K562 treated with DMSO at 1 percent for 4 hours (cell line): ENCODE results near the gene DHDDS. TPM values are rescaled to one million over a fixed set of nuclear protein-coding genes. Genes with fewer than 3 reads are reported as not detected.

Source experiments
- total RNA-seq: library from RNA; unstranded; fragments of 300-600 nt; gene quantifications from 2 replicates; pipeline ENCODE4 v1.2.3, GENCODE V29; 2022; ENCODE audit not compliant: insufficient read depth

Gene DHDDS, protein sequence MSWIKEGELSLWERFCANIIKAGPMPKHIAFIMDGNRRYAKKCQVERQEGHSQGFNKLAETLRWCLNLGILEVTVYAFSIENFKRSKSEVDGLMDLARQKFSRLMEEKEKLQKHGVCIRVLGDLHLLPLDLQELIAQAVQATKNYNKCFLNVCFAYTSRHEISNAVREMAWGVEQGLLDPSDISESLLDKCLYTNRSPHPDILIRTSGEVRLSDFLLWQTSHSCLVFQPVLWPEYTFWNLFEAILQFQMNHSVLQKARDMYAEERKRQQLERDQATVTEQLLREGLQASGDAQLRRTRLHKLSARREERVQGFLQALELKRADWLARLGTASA
- total RNA-seq, result 26.2 and 31.0 TPM in 2 replicates

DNA sequence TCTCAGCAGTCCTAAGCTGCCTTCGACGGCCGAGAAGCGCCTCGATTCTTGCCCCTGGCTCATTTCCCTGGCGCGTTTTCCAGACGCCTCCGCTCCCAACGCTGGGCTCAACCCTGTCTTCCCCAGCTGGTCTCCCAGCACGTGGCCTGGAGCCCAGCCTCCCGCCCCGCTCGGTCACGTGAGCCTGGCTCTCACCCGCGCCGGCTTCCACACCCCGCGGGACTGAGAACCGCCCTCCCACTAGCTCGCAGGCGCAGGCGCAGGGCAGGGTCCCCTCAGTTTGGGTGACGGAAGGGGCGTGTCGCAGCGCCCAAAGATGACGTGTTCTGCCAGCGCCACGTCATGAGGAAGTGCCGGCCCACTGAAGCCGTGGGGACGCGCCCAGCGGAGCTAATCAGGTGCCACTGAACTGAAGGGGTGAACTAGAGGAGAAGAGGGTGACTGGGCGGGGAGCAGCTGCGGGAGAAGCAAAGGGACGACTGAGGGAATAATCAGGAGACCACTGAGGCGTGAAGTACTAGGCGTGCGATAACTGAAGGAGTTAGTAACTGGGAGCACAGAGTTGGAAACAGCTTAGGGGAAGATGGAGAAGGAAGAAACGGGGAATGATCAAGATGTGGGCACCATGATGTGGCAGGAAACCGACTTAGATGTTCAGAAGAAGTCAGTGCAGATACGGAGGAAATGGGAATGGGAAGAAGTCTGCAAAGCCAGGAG is at the start of gene DHDDS:
Gene DHDDS, plus strand, starts transcription at position 343 of the 717 bp plus-strand sequence. CDS start 625 bp downstream, outside the sequence.

DNA sequence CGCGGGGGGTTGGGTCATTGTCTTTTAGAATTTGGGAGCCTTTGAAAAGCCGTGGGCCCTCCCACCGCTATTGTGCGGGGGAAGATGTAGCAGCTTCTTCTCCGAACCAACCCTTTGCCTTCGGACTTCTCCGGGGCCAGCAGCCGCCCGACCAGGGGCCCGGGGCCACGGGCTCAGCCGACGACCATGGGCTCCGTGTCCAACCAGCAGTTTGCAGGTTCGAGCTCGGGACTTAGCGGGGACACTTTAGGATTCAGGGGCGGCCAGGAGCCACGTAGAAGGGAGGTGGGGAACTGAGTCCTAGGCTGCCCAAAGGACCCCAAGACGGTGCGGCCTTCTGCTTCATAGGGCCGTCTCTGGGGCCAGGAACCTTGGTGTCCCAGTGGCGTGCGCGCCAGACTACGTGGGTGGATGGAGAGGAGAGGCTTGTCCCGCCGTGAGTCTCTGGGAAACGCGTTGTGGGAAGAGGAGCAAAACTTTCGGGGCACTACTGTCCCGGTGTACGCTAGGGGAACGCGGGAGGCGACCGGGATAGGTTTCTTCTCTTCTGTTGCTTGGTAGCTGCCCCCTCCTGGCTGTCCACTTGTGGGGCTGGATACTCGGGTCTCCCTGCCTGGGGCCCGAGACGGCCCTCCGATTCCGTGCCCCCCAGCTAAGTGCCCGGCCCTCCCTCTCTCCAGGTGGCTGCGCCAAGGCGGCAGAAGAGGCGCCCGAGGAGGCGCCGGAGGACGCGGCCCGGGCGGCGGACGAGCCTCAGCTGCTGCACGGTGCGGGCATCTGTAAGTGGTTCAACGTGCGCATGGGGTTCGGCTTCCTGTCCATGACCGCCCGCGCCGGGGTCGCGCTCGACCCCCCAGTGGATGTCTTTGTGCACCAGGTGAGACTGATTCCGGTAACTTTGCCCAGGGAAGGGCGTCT is 21.2 kb upstream of the DHDDS start, which contains the start of gene LIN28A:
Gene LIN28A, plus strand, starts transcription at position 112 of the 918 bp plus-strand sequence. Its CDS starts 75 bp downstream, at position 187.

DNA sequence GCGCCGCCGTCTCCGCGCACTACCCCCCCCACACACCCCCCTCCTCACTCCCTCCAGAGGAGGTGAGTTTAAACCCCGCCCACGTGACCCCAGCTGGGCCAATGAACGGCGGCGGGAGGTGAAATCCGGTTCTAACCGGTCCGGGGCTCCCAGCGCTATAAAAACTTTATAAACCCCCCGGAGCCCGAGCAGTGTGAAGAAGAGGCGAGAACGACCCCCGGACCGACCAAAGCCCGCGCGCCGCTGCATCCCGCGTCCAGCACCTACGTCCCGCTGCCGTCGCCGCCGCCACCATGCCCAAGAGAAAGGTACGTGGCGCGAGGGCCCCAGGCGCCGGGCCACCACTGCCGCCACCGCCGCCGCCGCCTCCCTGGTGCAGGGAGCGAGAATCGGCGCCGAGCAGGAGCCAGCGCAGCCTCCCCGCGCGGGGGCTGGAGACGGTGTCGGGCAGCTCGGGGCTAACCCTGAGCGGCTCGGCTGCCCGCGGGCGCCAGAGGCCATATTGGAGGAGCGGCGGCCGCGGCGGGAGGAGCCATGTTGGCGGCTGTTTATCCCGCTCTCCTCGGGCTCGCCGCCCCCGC is 40.3 kb downstream of the DHDDS start, which contains the start of gene HMGN2:
Gene HMGN2, plus strand, starts transcription at position 121 of the 581 bp plus-strand sequence. Its CDS starts 173 bp downstream, at position 294.

Other genes starting within 250 kb of the DHDDS start
- gene CATSPER4, start 241.7 kb upstream of the DHDDS start, total RNA-seq, result not detected in 2 replicates
- 49.6 and 66.7 TPM in 2 replicates for gene CEP85, start 198.1 kb upstream of the DHDDS start, total RNA-seq
- 136 and 157 TPM in 2 replicates for gene SH3BGRL3, start 152.2 kb upstream of the DHDDS start, total RNA-seq
- 17.6 and 19.6 TPM in 2 replicates for gene UBXN11, start 125.7 kb upstream of the DHDDS start, total RNA-seq
- gene CD52, start 114.4 kb upstream of the DHDDS start, total RNA-seq, result 121 and 273 TPM in 2 replicates
- 4.5 and 6.0 TPM in 2 replicates for gene CRYBG2, start 78.2 kb upstream of the DHDDS start, total RNA-seq
- not detected in 2 replicates for gene ZNF683, start 59.6 kb upstream of the DHDDS start, total RNA-seq
- not detected in 2 replicates for gene LIN28A, start 21.5 kb upstream of the DHDDS start, total RNA-seq
- 489 and 592 TPM in 2 replicates for gene HMGN2, start 40.1 kb downstream of the DHDDS start, total RNA-seq
- 64.1 and 65.0 TPM in 2 replicates for gene RPS6KA1, start 97.4 kb downstream of the DHDDS start, total RNA-seq